Measurements from ENCODE around the gene AMY2B. TPM values are rescaled to one million over a fixed set of nuclear protein-coding genes. Genes with fewer than 3 reads are reported as not detected.
"Not testable (repeated sequence)": the region's sequence is repeated elsewhere in the genome, so short reads cannot be mapped to it uniquely, and the experiment has no call there.

AMY2B gene
- total RNA-seq, 1 donor from 2014 or later: 146 TPM

- FAIRE-seq (no peak), DNase-seq (ENCODE audit: low spot score in 2 of 2) (no peak)
Observed at GRCh38 chr1:103616362-103616761, 45.0 kb downstream of the AMY2B start.

- FAIRE-seq; DNase-seq (ENCODE audit: low spot score in 2 of 2): not testable (repeated sequence)
Observed at GRCh38 chr1:103616994-103617477, 45.6 kb downstream of the AMY2B start, which contains the start of gene AMY2A. Gene AMY2A, plus strand, starts transcription at chr1:103617427. Its CDS starts 14 bp downstream, at chr1:103617441.

GRCh38 chr1:103627436-103627835, 56.0 kb downstream of the AMY2B start:
- DNase-seq (ENCODE audit: low spot score in 2 of 2); FAIRE-seq: not testable (repeated sequence)

Other genes with a start within 250 kb of the AMY2B start
- gene RNPC3, start 45.9 kb upstream of the AMY2B start, total RNA-seq: 16.7 TPM
- not detected for gene AMY2A, start 45.8 kb downstream of the AMY2B start, total RNA-seq
- not detected for gene AMY1A, start 84.2 kb downstream of the AMY2B start, total RNA-seq
- not detected for gene AMY1B, start 124.6 kb downstream of the AMY2B start, total RNA-seq
- gene AMY1C, start 178.3 kb downstream of the AMY2B start, total RNA-seq: not detected

Measured in frontal cortex (tissue), 4 donors.